ENCODE measurements around the gene NPB. TPM values are rescaled to one million over a fixed set of nuclear protein-coding genes. Genes with fewer than 3 reads are reported as not detected.

Gene NPB
- total RNA-seq, 4 donors from 2014 or later, result 0.17 to 0.22 TPM; not detected in 2

DNA sequence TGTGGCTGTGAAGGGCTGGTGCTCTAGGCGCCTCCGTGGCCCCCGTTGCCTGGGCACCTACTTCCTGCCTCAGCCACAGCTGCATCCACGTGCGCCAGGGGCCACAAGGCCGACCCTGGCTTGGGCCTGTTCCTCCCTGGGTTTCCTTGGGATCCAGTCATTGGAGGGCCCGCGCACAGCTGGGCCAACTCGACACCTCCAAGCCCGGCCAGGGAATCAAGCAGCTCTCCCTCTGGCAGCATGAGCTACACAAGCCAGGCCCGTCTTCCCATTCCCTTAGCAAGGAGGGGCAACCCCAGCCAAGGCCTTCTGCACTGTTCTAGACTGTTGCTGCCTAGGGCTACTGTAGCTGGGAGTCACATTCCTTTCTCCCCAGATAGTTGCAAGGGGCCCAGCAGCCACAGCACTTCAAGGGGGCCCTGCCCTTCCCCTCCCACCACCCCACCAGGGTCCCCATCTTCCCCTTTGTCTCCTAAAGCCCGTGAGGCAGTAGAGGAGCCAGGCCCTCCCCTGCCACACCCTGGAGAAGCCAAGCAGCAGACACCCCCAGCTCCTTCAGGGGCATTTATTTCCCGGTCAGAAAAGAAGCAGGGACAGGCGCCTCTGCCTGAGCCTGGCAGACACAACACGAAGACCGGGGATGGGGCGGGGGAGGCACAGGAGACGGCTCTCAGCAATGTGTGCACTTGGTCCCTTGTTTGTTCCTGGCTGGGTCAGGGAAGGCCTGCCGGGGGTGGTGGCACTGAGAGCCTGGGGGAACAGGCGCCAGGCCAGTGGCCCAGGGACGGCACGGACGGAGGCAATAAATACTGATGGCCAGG is 34.7 kb upstream of the NPB start:
- TF ChIP-seq, protein P1, sequence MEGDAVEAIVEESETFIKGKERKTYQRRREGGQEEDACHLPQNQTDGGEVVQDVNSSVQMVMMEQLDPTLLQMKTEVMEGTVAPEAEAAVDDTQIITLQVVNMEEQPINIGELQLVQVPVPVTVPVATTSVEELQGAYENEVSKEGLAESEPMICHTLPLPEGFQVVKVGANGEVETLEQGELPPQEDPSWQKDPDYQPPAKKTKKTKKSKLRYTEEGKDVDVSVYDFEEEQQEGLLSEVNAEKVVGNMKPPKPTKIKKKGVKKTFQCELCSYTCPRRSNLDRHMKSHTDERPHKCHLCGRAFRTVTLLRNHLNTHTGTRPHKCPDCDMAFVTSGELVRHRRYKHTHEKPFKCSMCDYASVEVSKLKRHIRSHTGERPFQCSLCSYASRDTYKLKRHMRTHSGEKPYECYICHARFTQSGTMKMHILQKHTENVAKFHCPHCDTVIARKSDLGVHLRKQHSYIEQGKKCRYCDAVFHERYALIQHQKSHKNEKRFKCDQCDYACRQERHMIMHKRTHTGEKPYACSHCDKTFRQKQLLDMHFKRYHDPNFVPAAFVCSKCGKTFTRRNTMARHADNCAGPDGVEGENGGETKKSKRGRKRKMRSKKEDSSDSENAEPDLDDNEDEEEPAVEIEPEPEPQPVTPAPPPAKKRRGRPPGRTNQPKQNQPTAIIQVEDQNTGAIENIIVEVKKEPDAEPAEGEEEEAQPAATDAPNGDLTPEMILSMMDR (IDR thresholded peaks at IDR 0.05; ENCODE audit: low read depth), result no peak

DNA sequence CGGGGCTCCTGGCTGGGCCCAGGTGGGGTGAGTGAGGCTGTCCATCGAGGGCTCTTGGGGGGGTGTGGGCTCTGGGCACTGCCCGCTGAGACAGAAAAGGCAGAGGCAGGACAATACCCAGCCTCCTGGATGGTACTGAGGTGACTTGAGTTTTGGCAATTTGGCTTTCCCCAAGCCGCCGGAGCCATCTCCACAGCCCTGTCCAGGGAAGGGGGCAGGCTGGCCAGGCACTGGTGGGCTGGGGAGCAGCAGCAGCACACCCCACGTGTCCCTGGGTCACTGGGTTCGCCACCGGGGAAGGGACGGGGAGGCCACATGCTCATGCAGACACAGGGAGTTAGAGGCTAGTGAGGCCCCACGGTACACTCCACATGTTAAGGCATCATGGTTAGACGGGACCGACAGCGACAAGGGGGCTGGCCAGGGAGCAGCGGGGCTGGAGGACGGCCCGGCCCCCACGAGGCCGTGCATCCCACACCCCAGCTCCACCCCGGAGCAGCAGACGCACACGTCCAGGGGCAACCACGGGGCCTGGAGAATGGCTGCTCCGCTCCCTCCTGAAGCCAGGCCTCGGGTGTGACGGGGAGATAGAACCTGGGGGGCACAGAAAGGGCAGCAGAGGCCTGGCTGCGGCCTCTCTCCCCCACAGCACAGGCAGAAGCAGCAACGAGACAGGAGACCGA is 33.9 kb upstream of the NPB start:
- TF ChIP-seq, protein P1 (IDR thresholded peaks at IDR 0.05; ENCODE audit: low read depth), result no peak

DNA sequence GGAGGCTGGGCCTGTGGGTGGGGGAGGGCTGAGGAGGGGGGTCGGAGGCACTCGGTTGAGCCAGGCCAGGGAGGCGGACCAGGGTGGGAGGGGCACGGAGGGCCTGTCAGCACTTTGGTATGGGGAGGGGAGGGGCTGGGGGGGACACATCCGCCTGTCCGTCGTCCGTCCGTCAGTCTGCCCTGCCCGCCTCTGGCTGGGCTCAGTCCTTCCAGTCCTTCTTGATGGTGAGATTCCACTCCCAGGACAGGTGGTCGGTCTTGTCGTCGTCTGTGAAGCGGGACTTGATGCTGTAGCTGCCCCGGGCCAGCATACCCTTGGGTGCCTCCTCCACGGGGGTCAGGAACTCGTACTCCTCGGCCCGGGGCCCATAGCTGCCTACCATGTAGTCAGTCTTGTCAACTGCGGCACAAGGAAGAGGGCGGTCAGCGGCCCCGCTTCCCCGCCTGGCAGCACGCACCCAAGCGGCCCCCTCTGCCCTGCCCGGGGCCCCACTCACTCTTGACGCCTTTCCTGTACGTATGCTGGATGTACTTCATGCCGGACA is 33.3 kb upstream of the NPB start:
- TF ChIP-seq, protein P1 (IDR thresholded peaks at IDR 0.05; ENCODE audit: low read depth), result no peak

DNA sequence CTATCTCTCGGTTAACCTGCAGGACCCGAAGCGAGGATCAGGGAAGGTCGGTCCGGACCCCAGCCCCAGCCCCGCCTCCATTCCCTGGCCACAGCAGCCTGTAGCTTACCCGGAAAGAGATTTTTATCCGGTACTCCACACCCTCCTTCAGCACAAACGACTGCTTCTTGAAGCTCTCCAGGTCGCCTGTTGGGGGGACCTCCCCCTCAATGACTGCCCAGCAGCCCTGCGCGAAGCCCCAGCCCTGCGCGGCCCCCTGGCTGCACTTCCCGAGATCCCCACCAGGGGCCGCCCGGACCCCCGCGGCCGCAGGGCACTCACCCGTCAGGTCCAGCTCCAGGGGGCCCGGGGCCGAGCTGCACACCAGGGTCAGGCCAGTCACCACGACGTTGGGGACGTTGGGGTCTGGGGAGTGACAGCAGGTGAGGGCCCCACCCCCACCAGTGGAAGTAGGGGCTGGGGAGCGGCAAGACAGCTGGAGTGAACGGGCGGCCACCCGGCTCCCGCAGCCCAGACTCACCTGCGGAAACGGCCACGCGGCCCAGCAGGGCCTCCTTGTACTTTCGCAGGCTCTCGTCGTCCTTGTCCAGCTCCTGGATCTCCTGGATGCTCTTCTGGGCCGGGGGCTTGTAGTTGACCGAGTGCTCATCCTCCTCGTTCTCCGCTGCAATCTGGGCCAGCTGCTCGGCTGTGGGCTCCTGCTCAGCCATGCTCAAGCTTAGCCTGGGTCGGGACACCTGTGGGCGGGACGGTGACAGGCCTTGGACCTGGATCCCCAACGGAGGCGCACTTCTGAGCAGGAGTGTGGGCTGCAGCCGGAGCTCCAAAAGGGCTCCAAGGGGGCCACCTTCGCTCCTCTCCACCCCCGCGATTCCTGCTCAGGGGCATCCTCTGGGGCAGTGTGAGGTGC is 32.6 kb upstream of the NPB start:
- TF ChIP-seq, protein P1 (IDR thresholded peaks at IDR 0.05; ENCODE audit: low read depth), result no peak

DNA sequence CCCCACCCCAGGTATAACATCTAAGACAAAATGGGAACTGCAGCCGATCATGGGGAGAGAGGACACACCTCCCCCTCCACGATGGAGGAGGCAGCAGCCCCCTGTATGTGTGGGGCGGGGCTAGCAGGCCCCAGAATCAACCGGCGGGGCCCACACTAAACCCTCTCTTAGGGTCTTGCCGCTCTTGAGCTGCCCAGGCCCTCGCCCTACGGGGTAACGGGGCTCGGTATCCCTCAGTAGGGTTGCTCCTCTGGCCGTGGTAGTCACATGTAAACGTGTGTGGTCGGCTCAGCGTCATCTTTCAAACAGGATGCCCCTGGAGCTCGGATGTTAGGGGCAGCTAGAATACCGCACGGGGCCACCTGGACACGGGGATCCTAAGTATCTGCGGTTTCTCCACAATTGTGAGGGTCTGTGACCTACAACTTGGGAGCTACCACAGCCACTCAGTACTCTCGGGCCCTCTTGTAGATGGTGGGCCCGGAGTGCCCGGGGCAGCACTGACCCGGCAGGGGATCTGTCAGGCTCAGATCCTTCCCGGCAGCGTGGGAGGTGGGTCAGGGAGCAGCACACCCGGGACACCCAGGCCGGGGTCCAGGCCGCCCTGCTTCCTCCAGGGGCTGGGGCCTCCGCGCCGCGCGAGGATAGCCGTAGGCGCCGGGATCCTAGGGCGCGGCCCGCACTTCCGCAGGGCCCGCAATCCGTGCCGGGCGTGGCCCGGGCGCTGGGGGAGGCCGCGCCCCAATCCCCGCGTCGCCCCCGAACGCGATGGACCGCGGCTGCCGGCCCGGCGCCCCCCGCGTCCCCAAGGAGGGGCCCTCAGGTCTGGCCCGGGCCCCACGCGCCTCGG is 31.7 kb upstream of the NPB start:
- TF ChIP-seq, protein P1 (IDR thresholded peaks at IDR 0.05; ENCODE audit: low read depth), result no peak

DNA sequence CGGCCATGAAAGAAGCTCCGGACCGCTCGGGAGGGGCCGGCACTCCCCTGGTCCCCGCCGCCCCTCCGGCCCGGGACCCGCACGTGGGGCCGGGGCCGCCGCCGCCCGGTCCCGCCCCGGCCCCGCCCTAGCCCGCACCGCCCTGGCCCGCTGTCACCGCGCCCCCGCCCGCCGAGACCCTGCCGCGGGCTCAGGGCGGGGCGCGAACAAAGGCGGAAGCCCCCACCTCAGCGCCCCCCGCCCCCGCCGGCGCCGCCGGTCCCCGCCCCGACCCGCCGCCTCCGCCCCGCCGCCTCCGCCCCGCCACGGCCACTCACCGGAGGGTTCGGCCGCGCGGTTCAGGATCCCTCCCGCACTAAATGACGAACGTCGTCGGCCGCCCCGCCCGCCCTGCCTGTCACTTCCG is 31.1 kb upstream of the NPB start, which contains the start of gene ARHGDIA:
Gene ARHGDIA (minus strand): TSS at position 357 of the 406 bp plus-strand sequence. CDS start 1,407 bp downstream, outside the sequence.
- TF ChIP-seq, protein P1 (IDR thresholded peaks at IDR 0.05; ENCODE audit: low read depth), result no peak

Measured in subcutaneous adipose tissue (tissue), 4 donors.